Sigmoid colon (tissue), 7 donors: Measurements from ENCODE around the gene SPON1. TPM values are rescaled to one million over a fixed set of nuclear protein-coding genes. Genes with fewer than 3 reads are reported as not detected.

Experiments used
- DNase-seq: peaks from one replicate; pipeline ENCODE4 v3.0.0-alpha.2; 2019
- H3K27ac ChIP-seq, 4 donors: fragments of 200-600 bp; sonication (generic); one replicate each; pipeline ENCODE4 v1.5.1; 2016 to 2019; ENCODE audit warnings: mild to moderate bottlenecking in 1 of 4
- H3K27me3 ChIP-seq, 3 donors: fragments of 200-600 bp; sonication (generic); one replicate each; pipeline ENCODE4 v1.5.1; 2019; ENCODE audit warnings: mild to moderate bottlenecking in 1 of 3
- H3K36me3 ChIP-seq, 4 donors: fragments of 200-600 bp; sonication (generic); one replicate each; pipeline ENCODE4 v1.5.1; 2016 to 2019
- H3K4me1 ChIP-seq, 4 donors: fragments of 200-600 bp; sonication (generic); one replicate each; pipeline ENCODE4 v1.5.1; 2017 to 2019
- H3K4me3 ChIP-seq, 4 donors: fragments of 200-600 bp; sonication (generic); one replicate each; pipeline ENCODE4 v1.5.1; 2017 to 2019; ENCODE audit warnings: mild to moderate bottlenecking in 2 of 4, moderate library complexity in 1 of 4
- H3K9me3 ChIP-seq, 4 donors: fragments of 200-600 bp in 3 of 4; sonication (generic) in 3 of 4; one replicate each; pipeline versions ENCODE4 v1.5.1 to v1.6.1; 2013 to 2019
- CTCF ChIP-seq, 4 experiments: fragments of 450-650 bp in 3 of 4; fragments of 200-600 bp in 1 of 4; IDR thresholded peaks; one replicate each; pipeline ENCODE4 v1.5.1; 2016 to 2019; ENCODE audit warnings: antibody characterized with exemption in 4 of 4, mild to moderate bottlenecking in 3 of 4, moderate library complexity in 2 of 4
- EP300 ChIP-seq, 4 donors: sonication (generic); formaldehyde crosslinking; IDR thresholded peaks; one replicate each; pipeline ENCODE4 v1.6.1; 2017; ENCODE audit warnings: antibody characterized with exemption in 4 of 4
- POLR2A ChIP-seq, 2 donors: fragments of 450-650 bp; IDR thresholded peaks; one replicate each; pipeline ENCODE4 v1.6.1; 2016; ENCODE audit warnings: antibody characterized with exemption in 2 of 2, mild to moderate bottlenecking in 2 of 2, moderate library complexity in 2 of 2
- POLR2AphosphoS5 ChIP-seq, 4 donors: sonication (generic); formaldehyde crosslinking; IDR thresholded peaks; one replicate each; pipeline ENCODE4 v1.6.1; 2017; ENCODE audit warnings: antibody characterized with exemption in 4 of 4
- WGBS, 2 donors: extraction: QIAGEN DNeasy Blood & Tissue Kit; methylation state at CpG; one replicate each; pipeline ENCODE4 v1.1.7; 2013; 5-methylcytosine and 5-hydroxymethylcytosine counted together
- intact Hi-C: fragments of 100-400 bp; cut with DNase I; formaldehyde crosslinking; loops from one replicate; pipeline ENCODE4 v1.15.1; 2023
- polyA plus RNA-seq, 3 donors: library from polyadenylated mRNA; stranded (reverse); fragments of 200-250 nt; gene quantifications; one replicate each; pipeline ENCODE4 v1.2.3, GENCODE V29; 2013
- total RNA-seq, 4 donors: library from RNA; depleted of rRNA; stranded (reverse); fragments of >200 nt; gene quantifications; one replicate each; pipeline ENCODE4 v1.1.0, GENCODE V29; 2016
- donor health status: healthy with polysubstance abuse.
- donor health status: Bipolar disorder and iron deficiency.
- donor health status: healthy.

The SPON1 gene
- total and polyA plus RNA-seq, 7 donors: 6.6 to 36.8 (median 12.6) TPM

DNA sequence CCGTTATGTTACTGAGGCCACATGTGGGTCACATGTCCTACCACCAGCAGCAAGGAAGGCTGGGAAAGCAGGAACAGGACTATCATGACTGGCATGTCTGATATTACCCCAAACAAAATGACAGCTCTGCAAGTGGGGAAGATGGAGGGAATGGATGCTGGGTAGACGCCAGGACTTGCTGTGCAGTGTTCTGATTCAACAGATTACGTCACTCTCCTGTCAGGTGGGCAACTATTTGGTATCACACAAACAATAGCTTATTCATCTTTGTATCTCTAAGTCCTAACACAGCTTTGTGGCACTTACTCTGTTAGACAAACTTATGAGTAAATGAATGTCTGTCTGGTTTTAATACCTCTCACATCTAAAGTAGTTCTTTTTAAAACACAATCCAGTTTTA, 105.2 kb downstream of the SPON1 start:
- intact Hi-C loops: no loop called here
- Histone ChIP-seq H3K4me3 (no peak overlapping the region), H3K36me3 (no peaks in the 10 kb centered on the region), H3K9me3 (no peaks in the 10 kb centered on the region), H3K4me1 (peaks cover 0 to 10% (median 0%) of the 10 kb centered on the region in 4 donors), H3K27ac (no peak overlapping the region), H3K27me3 (no peaks in the 10 kb centered on the region)
- 89 to 90% methylated on average over 3 of the region's 3 CpGs for WGBS, 2 donors
- no peak for DNase-seq
- TF ChIP-seq POLR2A (IDR thresholded peaks at IDR 0.05): no peak
- TF ChIP-seq CTCF (IDR thresholded peaks at IDR 0.05): no peak
- TF ChIP-seq EP300 (IDR thresholded peaks at IDR 0.05): no peak
- TF ChIP-seq POLR2AphosphoS5 (IDR thresholded peaks at IDR 0.05): no peak

DNA sequence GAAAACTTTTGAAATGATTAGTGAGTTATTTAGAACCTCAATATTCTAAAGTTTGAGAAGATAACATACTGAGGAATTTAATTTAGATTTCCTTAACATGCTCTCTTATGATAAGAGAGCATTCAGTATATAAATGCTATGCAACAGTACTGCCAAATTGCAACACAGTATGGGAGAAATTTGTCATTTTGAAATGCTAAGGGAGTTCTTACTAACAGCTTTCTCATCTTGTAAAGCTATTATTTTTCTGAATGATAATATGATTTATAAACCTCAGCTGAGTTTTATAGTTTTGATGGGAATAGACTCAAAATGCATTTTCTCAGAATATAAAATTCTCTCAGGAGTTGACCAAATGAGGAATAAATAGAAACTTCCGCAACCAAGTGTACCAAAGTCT, 108.4 kb downstream of the SPON1 start:
- WGBS, 2 donors: 86 to 100% methylated on average over 1 of the region's 1 CpG
- H3K27me3 ChIP-seq: no peaks in the 10 kb centered on the region
- H3K4me1 ChIP-seq: no peaks in the 10 kb centered on the region
- H3K27ac ChIP-seq: no peak overlapping the region
- no peaks in the 10 kb centered on the region for H3K36me3 ChIP-seq
- H3K4me3 ChIP-seq: no peak overlapping the region
- H3K9me3 ChIP-seq: no peaks in the 10 kb centered on the region
- TF ChIP-seq POLR2AphosphoS5 (IDR thresholded peaks at IDR 0.05) (no peak), EP300 (IDR thresholded peaks at IDR 0.05) (no peak), POLR2A (IDR thresholded peaks at IDR 0.05) (no peak), CTCF (IDR thresholded peaks at IDR 0.05) (no peak)
- DNase-seq: no peak
- intact Hi-C loops: no loop called here

DNA sequence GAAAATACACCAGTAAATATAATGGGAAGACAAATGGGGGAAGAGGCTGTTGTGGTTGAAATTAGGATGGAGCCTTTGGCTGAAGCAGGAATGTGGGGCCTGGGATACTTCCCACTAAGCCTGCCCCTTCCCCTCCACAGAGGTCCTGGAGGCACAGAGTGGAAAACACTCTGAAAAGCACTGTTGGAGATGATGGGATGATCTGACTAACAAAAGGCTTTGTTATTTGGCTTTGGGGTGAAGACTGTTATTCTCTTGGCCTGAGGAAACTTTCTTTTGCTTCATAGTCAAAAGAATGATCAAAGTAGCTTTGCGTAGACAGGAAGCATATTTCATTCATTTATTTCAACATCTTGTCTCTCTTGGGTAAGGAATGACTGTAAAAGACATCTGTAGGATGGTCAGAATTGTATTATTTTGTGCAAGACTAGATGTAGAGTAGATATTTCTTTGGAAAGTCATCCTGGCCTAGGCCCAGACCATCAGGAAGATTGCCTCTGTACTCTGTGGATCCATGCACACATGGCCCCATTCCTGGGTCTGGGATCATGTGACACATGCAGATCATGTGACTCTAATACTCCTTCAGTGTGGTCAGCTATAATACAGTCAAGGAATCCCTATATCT, 111.4 kb downstream of the SPON1 start:
- Histone ChIP-seq H3K9me3 (no peaks in the 10 kb centered on the region), H3K27me3 (no peaks in the 10 kb centered on the region), H3K4me3 (no peak overlapping the region), H3K36me3 (no peaks in the 10 kb centered on the region), H3K4me1 (no peaks in the 10 kb centered on the region), H3K27ac (no peak overlapping the region)
- peak; percentile 83 for DNase-seq
- peak in 1 of 4 donors; percentile 17 for TF ChIP-seq POLR2AphosphoS5 (IDR thresholded peaks at IDR 0.05)
- no peak for TF ChIP-seq EP300 (IDR thresholded peaks at IDR 0.05)
- intact Hi-C loops: no loop called here
- WGBS, 2 donors: 82 to 86% methylated on average over 1 of the region's 1 CpG

GRCh38 chr11:14075118-14076078, 112.9 kb downstream of the SPON1 start:
- no peak for DNase-seq
- Histone ChIP-seq H3K27ac (no peak overlapping the region), H3K27me3 (no peaks in the 10 kb centered on the region), H3K36me3 (no peaks in the 10 kb centered on the region), H3K9me3 (no peaks in the 10 kb centered on the region), H3K4me1 (no peaks in the 10 kb centered on the region), H3K4me3 (no peak overlapping the region)
- no peak for TF ChIP-seq POLR2AphosphoS5 (IDR thresholded peaks at IDR 0.05)
- intact Hi-C loops: no loop called here
- 75 to 92% methylated on average over 10 of the region's 10 CpGs for WGBS, 2 donors

DNA sequence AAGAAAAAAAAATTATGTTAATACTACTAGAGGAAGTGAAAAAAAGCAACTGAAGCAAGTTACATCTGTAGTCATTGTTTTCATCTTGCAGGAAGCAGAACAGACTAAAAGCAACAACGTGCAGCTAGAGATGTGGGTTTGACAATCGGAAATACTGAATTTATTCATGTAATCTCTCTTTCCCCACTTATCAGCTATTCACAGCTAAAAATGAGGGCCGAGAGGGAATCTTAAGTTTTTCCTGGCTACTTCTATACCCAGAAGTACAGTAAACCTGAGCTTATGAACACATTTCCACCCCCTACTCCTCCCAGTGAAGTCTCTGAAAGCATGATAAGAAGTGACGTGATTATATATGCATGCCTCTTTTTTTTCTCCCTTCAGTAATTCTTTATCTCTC, 116.5 kb downstream of the SPON1 start:
- peak overlapping the region in 1 of 4 donors; percentile 21 for H3K27ac ChIP-seq
- no peak overlapping the region for H3K4me3 ChIP-seq
- no peaks in the 10 kb centered on the region for H3K36me3 ChIP-seq
- intact Hi-C loops: no loop called here
- TF ChIP-seq CTCF (IDR thresholded peaks at IDR 0.05) (no peak), EP300 (IDR thresholded peaks at IDR 0.05) (no peak)
- H3K9me3 ChIP-seq: no peaks in the 10 kb centered on the region
- DNase-seq: no peak
- no peaks in the 10 kb centered on the region for H3K4me1 ChIP-seq
- no peaks in the 10 kb centered on the region for H3K27me3 ChIP-seq
- 44 to 80% methylated on average over 4 of the region's 4 CpGs for WGBS, 2 donors
